Glomerular endothelial cell (primary cell): Measurements from ENCODE around the gene RHEBL1. TPM values are rescaled to one million over a fixed set of nuclear protein-coding genes. Genes with fewer than 3 reads are reported as not detected.
"Not testable (repeated sequence)": the region's sequence is repeated elsewhere in the genome, so short reads cannot be mapped to it uniquely, and the experiment has no call there.

Experiments
- DNase-seq: peaks from one replicate; pipeline ENCODE4 v3.0.0-alpha.2; 2011; ENCODE audit warnings: low read depth, low spot score; ENCODE audit errors: extremely low read depth
- total RNA-seq: library from RNA; depleted of rRNA; stranded (reverse); fragments of >200 nt; gene quantifications from 2 replicates; pipeline ENCODE4 v1.2.3, GENCODE V29; 2015

The RHEBL1 gene
- total RNA-seq, 1 donor from 2014 or later: 2.3 TPM

GRCh38 chr12:49089821-49090773, 20.3 kb upstream of the RHEBL1 start:
- DNase-seq: no peak

- DNase-seq: no peak
Measured at GRCh38 chr12:49088932-49089330, 19.2 kb upstream of the RHEBL1 start.

- DNase-seq: no peak
Measured at GRCh38 chr12:49088150-49088931, 18.6 kb upstream of the RHEBL1 start.

- no peak for DNase-seq
Measured at GRCh38 chr12:49086116-49086515, 16.3 kb upstream of the RHEBL1 start.

DNA sequence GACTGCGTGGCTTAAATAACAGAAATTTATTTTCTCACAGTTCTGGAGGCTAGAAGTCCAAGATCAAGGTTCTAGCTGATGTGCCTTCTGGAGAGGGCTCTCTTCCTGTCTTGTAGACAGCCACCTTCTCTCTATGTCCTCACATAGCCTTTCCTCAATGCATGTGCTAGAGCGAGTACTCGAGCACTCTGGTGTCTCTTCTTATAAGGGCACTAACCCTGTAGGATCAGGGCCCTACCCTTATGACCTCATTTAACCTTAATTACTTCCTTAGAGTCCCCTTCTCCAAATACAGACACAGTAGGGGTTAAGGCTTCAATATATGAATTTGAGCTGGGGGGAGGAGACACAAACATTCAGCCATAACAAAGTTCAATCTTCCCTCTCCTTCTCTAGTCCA, 14.7 kb upstream of the RHEBL1 start:
- no peak for DNase-seq

- DNase-seq: no peak
Measured at GRCh38 chr12:49079793-49080192, 10.0 kb upstream of the RHEBL1 start.

GRCh38 chr12:49070971-49071370, 1.2 kb upstream of the RHEBL1 start:
- DNase-seq: no peak

GRCh38 chr12:49068879-49069506, 786 bp downstream of the RHEBL1 start:
- no peak for DNase-seq

- DNase-seq: no peak
Measured at GRCh38 chr12:49066120-49066519, 3.7 kb downstream of the RHEBL1 start.

DNA sequence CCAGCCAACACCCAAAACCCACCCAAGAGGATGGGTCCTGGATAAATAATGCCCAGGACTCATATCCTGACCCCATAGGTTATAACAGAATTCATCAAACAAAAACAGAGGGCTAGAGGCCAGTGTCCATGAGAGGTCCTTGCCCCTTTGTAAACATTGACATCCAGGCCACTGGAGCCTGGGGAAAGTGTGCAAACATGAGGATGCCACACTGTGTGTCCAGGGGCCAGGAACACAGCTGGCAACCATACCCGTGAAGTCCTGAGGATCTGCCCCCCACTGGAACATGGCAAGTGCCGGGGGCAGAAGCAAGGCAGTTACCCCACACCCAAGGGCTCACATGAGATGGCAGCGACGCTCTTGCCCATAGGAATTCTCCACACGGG, 5.0 kb downstream of the RHEBL1 start:
- DNase-seq: no peak

GRCh38 chr12:49061916-49062315, 7.9 kb downstream of the RHEBL1 start:
- DNase-seq: not testable (repeated sequence)

- no peak for DNase-seq
Measured at GRCh38 chr12:49061157-49061650, 8.6 kb downstream of the RHEBL1 start.

- DNase-seq: peak; percentile 73
Measured at GRCh38 chr12:49060237-49061156, 9.3 kb downstream of the RHEBL1 start, which contains the start of gene KMT2D. Gene KMT2D, minus strand, starts transcription at chr12:49060794. Its CDS starts 5,470 bp downstream, at chr12:49055324.

DNA sequence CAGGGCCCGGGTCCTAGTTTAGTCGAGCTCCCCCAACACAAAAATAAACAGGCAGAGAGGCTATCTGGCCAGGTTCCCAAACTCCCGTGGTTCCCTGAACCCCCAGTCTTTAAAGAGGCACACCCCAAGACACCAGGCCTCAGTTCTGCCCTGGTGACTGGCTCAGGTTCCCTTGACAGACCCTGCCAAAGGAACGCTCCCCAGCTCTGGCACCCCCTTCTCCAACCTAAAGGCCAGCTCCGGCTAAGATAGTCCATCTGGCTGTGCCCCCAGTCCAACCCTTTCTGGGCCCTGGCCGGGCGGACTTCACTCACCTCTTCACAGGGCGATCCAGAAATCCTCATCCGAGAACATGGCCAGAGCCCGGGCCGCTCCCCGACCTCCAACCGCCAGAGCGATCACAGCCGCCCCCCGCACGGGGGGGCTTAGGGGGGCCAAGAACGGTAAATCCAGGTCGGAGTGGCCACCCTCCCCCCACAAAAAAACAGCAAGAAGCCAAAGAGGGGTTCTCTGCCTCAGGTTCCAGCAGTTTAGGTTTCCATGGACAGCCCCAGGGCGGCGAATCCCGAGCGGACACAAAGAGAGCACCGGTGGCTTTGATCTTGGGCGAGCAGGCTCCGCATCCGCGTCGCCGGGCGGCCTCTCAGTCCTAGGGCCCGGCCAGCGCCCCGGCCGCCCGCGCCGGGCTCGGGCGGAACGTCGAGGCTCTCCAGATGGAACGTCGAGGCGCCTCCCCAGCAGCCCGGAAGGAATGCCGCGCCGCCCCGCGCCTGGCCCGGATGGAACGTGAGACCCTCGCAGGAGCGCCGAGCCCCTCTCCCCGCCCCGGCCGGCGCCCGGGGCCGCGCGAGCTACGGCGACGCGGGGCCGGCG, 10.2 kb downstream of the RHEBL1 start:
- no peak for DNase-seq

DNA sequence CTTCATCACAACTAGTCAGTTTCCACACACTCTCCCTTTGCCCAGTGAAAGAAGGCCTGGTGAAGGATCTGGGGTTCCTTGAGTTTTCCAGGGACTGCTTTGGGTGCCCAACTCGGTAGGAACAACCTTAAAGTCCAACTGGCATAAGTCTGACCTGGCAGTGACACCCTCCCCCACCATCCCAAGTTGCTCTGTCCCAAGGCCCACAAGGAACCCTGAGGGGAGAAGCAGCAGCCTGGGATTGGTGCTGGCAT, 10.8 kb downstream of the RHEBL1 start:
- no peak for DNase-seq

GRCh38 chr12:49058366-49059044, 11.3 kb downstream of the RHEBL1 start:
- no peak for DNase-seq

DNA sequence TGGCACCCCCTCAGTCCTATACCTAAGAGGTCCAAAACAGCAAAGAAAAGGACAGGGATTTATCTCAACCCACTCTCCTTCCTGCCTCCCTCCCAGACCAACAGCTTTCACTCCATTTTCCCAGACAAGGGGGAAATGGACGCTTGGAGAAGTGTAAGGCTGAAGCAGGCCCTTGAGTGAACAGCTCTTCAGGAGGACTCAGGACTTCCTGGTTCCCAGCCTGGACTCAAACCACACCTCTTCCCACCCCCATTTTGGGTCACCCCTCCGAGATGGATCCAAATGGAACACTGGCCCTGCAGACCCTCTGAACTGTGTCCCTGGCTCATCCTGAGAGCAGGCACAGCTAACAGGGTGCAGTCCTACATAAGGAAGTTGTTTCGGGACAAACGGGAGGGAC, 11.9 kb downstream of the RHEBL1 start:
- DNase-seq: no peak

- DNase-seq: no peak
Measured at GRCh38 chr12:49055978-49056754, 13.6 kb downstream of the RHEBL1 start.
